ENCODE results near the gene BARX2. TPM values are rescaled to one million over a fixed set of nuclear protein-coding genes. Genes with fewer than 3 reads are reported as not detected.

Gene BARX2
- total RNA-seq, 8 experiments from 2014 or later: 0.09 to 0.71 (median 0.40) TPM; not detected in 2

Other genes with a start within 250 kb of the BARX2 start
- gene ARHGAP32, start 183.5 kb upstream of the BARX2 start, total RNA-seq: 10 to 100 TPM in 7 of 8 experiments, 1 to 10 TPM in 1; 5.8 to 23.0 (median 18.4) TPM

Measured in motor neuron (in vitro differentiated cells).